Measurements from ENCODE around the gene LRRTM4. TPM values are rescaled to one million over a fixed set of nuclear protein-coding genes. Genes with fewer than 3 reads are reported as not detected.

LRRTM4 gene
- total RNA-seq (2022; extraction: Qiagen RNA extraction; ENCODE audit: low read depth) = not detected in 5 replicates

GRCh38 chr2:77521931-77522470 lies at the start of gene LRRTM4:
Gene LRRTM4 (minus strand): TSS chr2:77522376.

Data from A549 treated with ZK216348 at 1 μM for 4 hours (cell line).